ENCODE measurements around the gene RASAL1.

DNA sequence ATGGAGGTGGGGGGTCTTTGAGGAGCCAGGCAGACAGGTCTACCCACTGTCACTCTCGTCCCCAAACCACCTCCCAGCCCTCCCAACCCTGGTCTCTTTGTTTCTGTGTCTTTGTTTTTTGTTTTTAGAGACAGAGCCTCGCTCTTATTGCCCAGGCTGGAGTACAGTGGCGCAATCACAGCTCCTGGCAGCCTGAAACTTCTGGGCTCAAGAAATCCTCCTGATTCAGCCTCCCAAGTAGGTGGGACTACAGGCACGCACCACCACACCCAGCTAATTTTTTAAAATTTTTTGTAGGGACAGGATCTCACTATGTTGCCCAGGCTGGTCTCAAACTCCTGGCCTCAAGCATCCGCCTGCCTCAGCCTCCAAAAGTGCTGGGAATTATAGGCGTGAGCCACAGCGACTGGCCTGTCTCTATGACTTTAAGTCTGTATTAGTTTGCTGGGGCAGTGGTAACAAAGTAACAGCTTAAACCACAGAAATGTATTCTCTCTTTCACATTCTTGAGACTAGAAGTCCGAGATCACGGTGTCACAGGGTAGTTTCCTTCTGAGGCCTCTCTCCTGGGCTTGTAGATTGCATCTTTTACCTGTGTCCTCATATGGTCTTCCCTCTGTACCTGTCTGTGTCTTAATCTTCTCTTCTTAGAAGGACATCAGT, 52.9 kb downstream of the RASAL1 start:
- no peak for TF ChIP-seq EZH2 (IDR thresholded peaks at IDR 0.05; ENCODE audit: insufficient read depth, poor library complexity, severe bottlenecking)
- no peak for TF ChIP-seq EZH2phosphoT487 (IDR thresholded peaks at IDR 0.05; ENCODE audit: insufficient read depth, low read depth)
